ENCODE results near the gene PLEKHA1.

Gene PLEKHA1

GRCh38 chr10:122374237-122374858 is at the start of gene PLEKHA1:
Gene PLEKHA1, plus strand, starts transcription at chr10:122374708. Its CDS starts 18,493 bp downstream, at chr10:122393201.
- peak; percentile 96 for DNase-seq

- DNase-seq, result no peak
Measured at GRCh38 chr10:122325235-122325634, 49.3 kb upstream of the PLEKHA1 start.

- no peak for DNase-seq
Measured at GRCh38 chr10:122326385-122326784, 48.1 kb upstream of the PLEKHA1 start.

GRCh38 chr10:122326806-122327205 is 47.7 kb upstream of the PLEKHA1 start:
- no peak for DNase-seq

GRCh38 chr10:122327237-122328206 is 47.0 kb upstream of the PLEKHA1 start:
- DNase-seq, result no peak

GRCh38 chr10:122328676-122329075 is 45.8 kb upstream of the PLEKHA1 start:
- DNase-seq, result no peak

- DNase-seq, result no peak
Measured at GRCh38 chr10:122329416-122329815, 45.1 kb upstream of the PLEKHA1 start.

GRCh38 chr10:122331100-122331499 is 43.4 kb upstream of the PLEKHA1 start:
- DNase-seq, result no peak

GRCh38 chr10:122331615-122332446 is 42.7 kb upstream of the PLEKHA1 start:
- no peak for DNase-seq

GRCh38 chr10:122333037-122333436 is 41.5 kb upstream of the PLEKHA1 start:
- DNase-seq, result no peak

- DNase-seq, result no peak
Measured at GRCh38 chr10:122336332-122336731, 38.2 kb upstream of the PLEKHA1 start.

- no peak for DNase-seq
Measured at GRCh38 chr10:122336961-122337360, 37.5 kb upstream of the PLEKHA1 start.

GRCh38 chr10:122338609-122339441 is 35.7 kb upstream of the PLEKHA1 start:
- no peak for DNase-seq

- no peak for DNase-seq
Measured at GRCh38 chr10:122341141-122341810, 33.2 kb upstream of the PLEKHA1 start.

GRCh38 chr10:122342293-122343134 is 32.0 kb upstream of the PLEKHA1 start:
- peak; percentile 66 for DNase-seq

GRCh38 chr10:122343135-122343800 is 31.2 kb upstream of the PLEKHA1 start:
- DNase-seq, result no peak

GRCh38 chr10:122343936-122344335 is 30.6 kb upstream of the PLEKHA1 start:
- DNase-seq, result no peak

GRCh38 chr10:122344741-122345258 is 29.7 kb upstream of the PLEKHA1 start:
- no peak for DNase-seq

- DNase-seq, result no peak
Measured at GRCh38 chr10:122346326-122346950, 28.1 kb upstream of the PLEKHA1 start.
